Measurements from ENCODE around the gene AGAP3. TPM values are rescaled to one million over a fixed set of nuclear protein-coding genes. Genes with fewer than 3 reads are reported as not detected.

The AGAP3 gene
- total RNA-seq, 4 donors from 2014 or later, result 49.0 to 75.2 (median 66.2) TPM

GRCh38 chr7:151138153-151138851 lies 52.0 kb downstream of the AGAP3 start:
- no peak for TF ChIP-seq POLR2A (IDR thresholded peaks at IDR 0.05)
- TF ChIP-seq, protein P1, sequence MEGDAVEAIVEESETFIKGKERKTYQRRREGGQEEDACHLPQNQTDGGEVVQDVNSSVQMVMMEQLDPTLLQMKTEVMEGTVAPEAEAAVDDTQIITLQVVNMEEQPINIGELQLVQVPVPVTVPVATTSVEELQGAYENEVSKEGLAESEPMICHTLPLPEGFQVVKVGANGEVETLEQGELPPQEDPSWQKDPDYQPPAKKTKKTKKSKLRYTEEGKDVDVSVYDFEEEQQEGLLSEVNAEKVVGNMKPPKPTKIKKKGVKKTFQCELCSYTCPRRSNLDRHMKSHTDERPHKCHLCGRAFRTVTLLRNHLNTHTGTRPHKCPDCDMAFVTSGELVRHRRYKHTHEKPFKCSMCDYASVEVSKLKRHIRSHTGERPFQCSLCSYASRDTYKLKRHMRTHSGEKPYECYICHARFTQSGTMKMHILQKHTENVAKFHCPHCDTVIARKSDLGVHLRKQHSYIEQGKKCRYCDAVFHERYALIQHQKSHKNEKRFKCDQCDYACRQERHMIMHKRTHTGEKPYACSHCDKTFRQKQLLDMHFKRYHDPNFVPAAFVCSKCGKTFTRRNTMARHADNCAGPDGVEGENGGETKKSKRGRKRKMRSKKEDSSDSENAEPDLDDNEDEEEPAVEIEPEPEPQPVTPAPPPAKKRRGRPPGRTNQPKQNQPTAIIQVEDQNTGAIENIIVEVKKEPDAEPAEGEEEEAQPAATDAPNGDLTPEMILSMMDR (IDR thresholded peaks at IDR 0.05), result no peak
- 83 to 89% methylated on average over 29 of the region's 30 CpGs for WGBS, 2 donors
- intact Hi-C loops (cut with DNase I), result no loop called here

GRCh38 chr7:151139071-151139790 lies 53.0 kb downstream of the AGAP3 start:
- intact Hi-C loops (cut with DNase I), result no loop called here

More at GRCh38 chr7:151138153-151138851, 52.0 kb downstream of the AGAP3 start:
- H3K27me3 ChIP-seq, result no peaks in the 10 kb centered on the region
- no peak for DNase-seq
- H3K27ac ChIP-seq, result no peak overlapping the region
- H3K36me3 ChIP-seq, result peaks cover 58 to 64% of the 10 kb centered on the region in 2 donors
- H3K9me3 ChIP-seq, result no peaks in the 10 kb centered on the region
- H3K4me1 ChIP-seq, result no peaks in the 10 kb centered on the region
- H3K4me3 ChIP-seq (replicated peaks in 1 of 3), result no peak overlapping the region

GRCh38 chr7:151139791-151140190 lies 53.5 kb downstream of the AGAP3 start:
- 88 to 92% methylated on average over 9 of the region's 9 CpGs for WGBS, 2 donors
- Histone ChIP-seq H3K4me3 (replicated peaks in 1 of 3) (no peak overlapping the region), H3K9me3 (no peaks in the 10 kb centered on the region), H3K27me3 (no peaks in the 10 kb centered on the region), H3K4me1 (no peaks in the 10 kb centered on the region), H3K27ac (no peak overlapping the region), H3K36me3 (peaks cover 54 to 57% of the 10 kb centered on the region in 2 donors)
- no peak for DNase-seq
- TF ChIP-seq, protein P1 (IDR thresholded peaks at IDR 0.05), result no peak
- no peak for TF ChIP-seq POLR2A (IDR thresholded peaks at IDR 0.05)
- intact Hi-C loops (cut with DNase I), result no loop called here

More at GRCh38 chr7:151139071-151139790, 53.0 kb downstream of the AGAP3 start:
- TF ChIP-seq, protein P1 (IDR thresholded peaks at IDR 0.05), result no peak
- no peak for TF ChIP-seq POLR2A (IDR thresholded peaks at IDR 0.05)
- H3K4me1 ChIP-seq, result no peaks in the 10 kb centered on the region
- H3K27me3 ChIP-seq, result no peaks in the 10 kb centered on the region
- H3K4me3 ChIP-seq (replicated peaks in 1 of 3), result no peak overlapping the region
- WGBS, 2 donors, result 86 to 93% methylated on average over 17 to 18 of the region's 18 CpGs
- H3K27ac ChIP-seq, result no peak overlapping the region
- DNase-seq, result no peak
- no peaks in the 10 kb centered on the region for H3K9me3 ChIP-seq
- H3K36me3 ChIP-seq, result peaks cover 58 to 62% of the 10 kb centered on the region in 2 donors

- WGBS, 2 donors, result 92 to 93% methylated on average over 7 of the region's 7 CpGs
- Histone ChIP-seq H3K4me1 (no peaks in the 10 kb centered on the region), H3K4me3 (replicated peaks in 1 of 3) (no peak overlapping the region), H3K9me3 (no peaks in the 10 kb centered on the region), H3K27ac (no peak overlapping the region), H3K27me3 (no peaks in the 10 kb centered on the region), H3K36me3 (peaks cover 45 to 46% of the 10 kb centered on the region in 2 donors)
- TF ChIP-seq, protein P1 (IDR thresholded peaks at IDR 0.05), result no peak
- no peak for TF ChIP-seq POLR2A (IDR thresholded peaks at IDR 0.05)
- intact Hi-C loops (cut with DNase I), result no loop called here
- DNase-seq, result no peak
Observed at GRCh38 chr7:151140826-151141225, 54.6 kb downstream of the AGAP3 start.
